H7 (cell line): ENCODE results near the gene FAM222A. TPM values are rescaled to one million over a fixed set of nuclear protein-coding genes. Genes with fewer than 3 reads are reported as not detected.

Source experiments
- DNase-seq: peaks from one replicate; pipeline ENCODE4 v3.0.0; 2012
- H3K27me3 ChIP-seq: 2 replicates; pipeline ENCODE4 v1.6.0; 2011; ENCODE audit warnings: mild to moderate bottlenecking, low read length; ENCODE audit not compliant: control insufficient read depth, insufficient read depth
- H3K36me3 ChIP-seq: replicated peaks from 2 replicates; pipeline ENCODE4 v1.5.1; 2011; ENCODE audit warnings: low read length; ENCODE audit not compliant: control insufficient read depth, insufficient read depth
- H3K4me3 ChIP-seq: 2 replicates; pipeline ENCODE4 v1.5.1; 2011; ENCODE audit warnings: low read depth, mild to moderate bottlenecking, control low read depth, low read length, moderate library complexity; ENCODE audit not compliant: insufficient read depth
- total RNA-seq: library from RNA; depleted of rRNA; stranded (reverse); fragments of >200 nt; shearing (Covaris generic); gene quantifications from 2 replicates; pipeline ENCODE4 v1.2.3, GENCODE V29; 2014

FAM222A gene
- total RNA-seq, 1 experiment from 2014 or later, result 3.7 TPM

DNA sequence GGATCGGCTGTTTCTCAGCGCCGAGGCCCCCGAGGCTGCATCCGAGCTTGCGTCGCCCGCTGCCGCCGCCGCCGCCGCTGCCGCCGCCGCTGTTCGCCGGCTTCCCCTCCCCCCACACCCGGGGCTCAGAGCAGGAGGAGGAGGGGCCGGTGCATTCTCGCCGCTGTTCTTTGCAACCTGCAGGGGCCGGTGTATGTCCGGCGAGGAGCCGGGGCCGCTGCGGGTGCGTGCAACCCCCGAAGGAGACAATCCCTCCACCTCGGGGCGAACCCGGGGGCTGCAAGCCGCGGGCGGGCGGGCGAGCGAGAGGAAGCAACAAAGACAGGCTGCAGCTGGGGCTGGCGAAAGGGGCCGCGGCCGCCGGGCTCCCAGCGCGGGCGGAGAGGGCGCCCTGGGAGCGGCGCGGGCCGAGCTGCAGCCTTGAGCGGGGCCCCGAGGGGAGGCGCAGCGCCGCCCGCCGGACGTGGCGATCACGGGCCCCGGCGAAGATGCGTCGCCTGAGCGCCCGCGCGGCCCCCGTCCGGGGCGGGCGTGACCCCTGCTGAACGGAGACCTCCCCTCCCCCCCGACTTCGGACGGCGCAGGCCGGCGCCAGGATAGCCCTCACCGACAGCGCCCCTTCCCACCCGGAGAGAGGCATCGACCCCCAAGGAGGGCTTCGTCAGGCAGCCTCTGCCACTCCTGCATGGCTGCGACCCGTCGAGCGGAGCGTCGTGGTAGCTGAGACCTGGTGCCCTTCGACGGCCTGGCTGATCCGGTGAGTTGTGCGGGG lies 702 bp downstream of the FAM222A start:
- DNase-seq, result peak; percentile 95
- Histone ChIP-seq H3K4me3 (peak overlapping the region; percentile 50), H3K27me3 (peaks cover 36% of the 10 kb centered on the region), H3K36me3 (no peaks in the 10 kb centered on the region)

DNA sequence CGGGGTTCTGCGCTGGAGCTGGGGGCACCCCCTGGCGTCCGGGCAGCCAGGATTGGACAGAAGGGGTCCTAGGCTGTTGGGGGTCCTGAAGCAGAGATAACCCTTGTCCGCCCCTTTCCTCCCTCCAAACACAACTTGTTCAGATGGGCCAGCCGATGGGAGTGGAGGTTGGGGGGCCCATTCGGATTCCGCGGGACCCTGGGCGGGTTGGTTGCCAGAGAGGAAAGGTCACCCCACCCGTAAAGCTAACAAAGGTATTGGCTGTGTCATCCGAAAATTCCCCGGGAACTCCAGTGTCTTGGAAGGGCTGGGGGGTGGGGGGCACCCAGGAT lies 1.3 kb downstream of the FAM222A start:
- Histone ChIP-seq H3K27me3 (peaks cover 36% of the 10 kb centered on the region), H3K36me3 (no peaks in the 10 kb centered on the region), H3K4me3 (peak overlapping the region; percentile 50)
- no peak for DNase-seq

DNA sequence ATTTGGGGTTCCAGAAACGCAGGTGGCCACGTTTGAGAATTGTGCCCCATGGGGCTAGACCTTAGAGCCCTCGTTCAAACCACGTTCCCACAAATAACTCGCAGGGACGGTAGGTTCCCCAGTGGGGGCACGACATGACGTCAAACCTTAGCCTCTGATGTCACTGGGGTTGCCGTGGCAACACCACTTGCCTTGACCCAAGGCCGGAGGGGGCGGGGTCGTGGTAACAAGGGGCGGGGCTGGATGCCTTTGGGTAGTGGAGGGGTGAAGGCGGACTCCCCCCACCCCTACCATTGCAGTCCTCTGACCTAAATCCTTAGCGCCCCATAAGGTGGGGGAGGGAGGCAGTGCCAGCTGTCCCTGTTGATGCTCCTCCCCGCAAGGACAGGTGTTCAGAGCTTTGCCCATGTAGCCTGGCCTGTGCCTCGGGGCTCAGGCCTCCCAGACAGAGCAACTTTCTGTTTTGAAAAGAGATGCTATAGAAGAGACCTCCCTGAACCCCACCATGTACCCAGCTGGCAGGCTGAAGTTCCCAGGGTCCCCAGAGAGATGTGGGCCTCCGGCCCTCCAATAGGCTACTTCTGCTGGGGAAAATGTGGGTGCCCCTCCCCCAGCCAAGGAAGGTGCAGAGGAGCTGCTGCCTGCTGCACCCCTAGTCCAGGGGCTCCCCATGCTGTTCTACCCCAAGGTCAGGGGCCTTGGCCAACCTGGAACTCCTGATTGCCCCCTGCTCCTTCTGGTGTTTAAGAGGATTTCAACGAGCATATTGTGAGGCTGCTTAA lies 1.9 kb downstream of the FAM222A start:
- Histone ChIP-seq H3K4me3 (no peak overlapping the region), H3K27me3 (peaks cover 36% of the 10 kb centered on the region), H3K36me3 (no peaks in the 10 kb centered on the region)
- peak; percentile 82 for DNase-seq

DNA sequence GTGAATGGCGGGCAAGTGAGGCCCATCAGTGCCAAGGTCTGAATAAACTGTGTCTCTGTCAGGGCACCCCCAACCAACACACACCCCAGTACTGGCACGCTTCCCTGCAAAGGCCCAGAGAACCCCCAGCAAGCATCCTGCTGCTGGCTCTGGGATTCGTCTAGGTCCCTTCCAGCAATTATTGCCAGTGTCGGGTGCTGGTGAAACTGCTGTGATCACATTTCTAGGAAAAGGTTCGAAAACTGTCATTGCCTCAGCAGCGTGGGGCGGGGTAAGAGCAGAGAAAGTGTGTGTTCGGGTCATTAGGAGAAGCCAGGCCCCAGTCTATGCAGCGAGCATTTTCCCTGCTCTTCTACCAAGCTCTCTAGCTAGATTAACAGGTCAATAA lies 2.5 kb downstream of the FAM222A start:
- no peak overlapping the region for H3K4me3 ChIP-seq
- H3K27me3 ChIP-seq, result peaks cover 36% of the 10 kb centered on the region
- DNase-seq, result no peak
- H3K36me3 ChIP-seq, result no peaks in the 10 kb centered on the region

DNA sequence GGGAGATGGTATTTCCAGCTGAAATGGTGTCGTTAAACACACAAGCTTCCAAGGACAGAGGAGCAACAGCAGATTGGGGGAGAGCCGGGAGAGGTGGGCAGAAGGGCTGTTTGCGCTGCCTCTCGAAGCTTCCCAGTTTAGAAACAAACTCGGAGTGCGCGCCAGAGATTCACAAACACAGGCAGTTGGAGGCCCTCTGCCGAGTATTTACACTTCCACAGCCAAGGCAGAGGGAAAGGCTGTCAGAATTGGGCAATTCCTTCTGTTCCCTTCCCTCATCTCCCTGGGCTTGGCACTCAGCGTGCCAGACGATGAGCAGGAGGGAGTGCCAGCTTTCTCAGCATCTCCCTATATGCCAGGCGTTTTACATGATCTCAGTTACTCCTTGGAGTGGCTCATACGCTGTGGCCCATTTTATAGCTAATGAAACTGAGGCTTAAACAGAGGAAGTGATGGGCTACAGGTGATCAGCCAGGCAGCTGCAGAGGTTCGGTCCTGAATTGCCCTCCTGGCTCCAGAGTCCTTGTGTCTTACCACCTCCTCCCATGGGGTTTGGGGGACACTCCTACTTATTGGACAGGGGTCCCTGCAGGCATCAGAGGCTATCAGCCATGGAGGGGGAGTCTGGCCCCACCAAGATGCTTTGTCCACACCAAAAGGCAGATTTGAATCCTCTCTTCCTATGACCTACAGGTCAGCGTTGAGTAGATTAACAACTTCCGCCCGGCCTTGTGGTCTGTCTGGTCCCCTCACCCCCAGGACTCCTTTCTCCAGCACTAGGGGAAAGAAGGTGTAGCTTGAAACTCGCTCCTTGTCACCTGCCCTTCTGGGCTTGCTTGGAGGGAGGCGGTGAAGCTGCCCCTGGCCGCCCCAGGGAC lies 3.1 kb downstream of the FAM222A start:
- Histone ChIP-seq H3K36me3 (no peaks in the 10 kb centered on the region), H3K4me3 (no peak overlapping the region), H3K27me3 (peaks cover 33% of the 10 kb centered on the region)
- no peak for DNase-seq

DNA sequence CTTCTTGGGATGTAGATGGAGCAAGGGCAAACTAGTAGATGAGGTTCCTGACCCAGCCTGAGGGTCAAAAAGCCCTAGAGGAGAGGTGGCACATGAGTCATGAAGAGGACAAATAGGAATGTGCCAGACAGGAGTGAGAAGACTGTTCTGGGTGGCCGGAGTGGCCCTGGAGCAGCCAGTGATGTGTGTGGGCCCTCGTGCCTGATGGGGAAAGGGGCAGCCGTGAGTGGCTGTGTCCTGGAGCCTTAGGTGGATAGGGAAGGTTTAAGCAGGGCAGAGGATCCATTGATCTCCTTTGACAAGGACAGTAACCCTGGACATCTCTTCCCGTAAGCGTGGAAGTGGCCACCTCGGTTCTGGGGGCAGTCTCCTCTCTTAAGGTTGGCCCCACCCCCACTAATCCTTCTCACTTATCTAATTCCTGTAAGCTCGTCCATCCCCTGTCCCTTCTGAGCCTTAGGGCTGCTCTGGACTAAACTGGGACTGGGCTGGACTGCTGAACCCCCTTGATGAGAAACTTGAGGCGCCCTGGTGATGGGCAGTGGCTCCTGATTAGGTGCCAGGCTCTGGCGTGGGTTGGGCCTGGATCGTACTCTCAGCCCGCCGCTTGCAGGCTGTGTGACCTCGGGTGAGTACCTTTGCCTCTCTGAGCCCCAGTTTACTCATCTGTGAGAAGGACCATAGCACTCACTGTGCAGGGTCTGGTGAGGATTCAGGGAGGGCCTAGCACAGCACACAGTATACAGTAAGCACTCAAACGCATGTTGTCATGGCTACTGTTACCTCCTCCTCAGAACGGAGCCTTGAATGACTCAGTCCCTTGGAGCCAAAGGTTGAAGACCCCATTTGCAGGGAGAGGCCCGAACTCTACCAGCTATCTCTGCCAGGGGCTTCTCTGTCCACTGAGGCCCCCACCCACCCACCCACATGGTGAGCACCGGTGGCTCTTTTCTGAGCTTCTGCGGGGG lies 4.0 kb downstream of the FAM222A start:
- Histone ChIP-seq H3K27me3 (peaks cover 27% of the 10 kb centered on the region), H3K4me3 (no peak overlapping the region), H3K36me3 (no peaks in the 10 kb centered on the region)
- DNase-seq, result no peak

DNA sequence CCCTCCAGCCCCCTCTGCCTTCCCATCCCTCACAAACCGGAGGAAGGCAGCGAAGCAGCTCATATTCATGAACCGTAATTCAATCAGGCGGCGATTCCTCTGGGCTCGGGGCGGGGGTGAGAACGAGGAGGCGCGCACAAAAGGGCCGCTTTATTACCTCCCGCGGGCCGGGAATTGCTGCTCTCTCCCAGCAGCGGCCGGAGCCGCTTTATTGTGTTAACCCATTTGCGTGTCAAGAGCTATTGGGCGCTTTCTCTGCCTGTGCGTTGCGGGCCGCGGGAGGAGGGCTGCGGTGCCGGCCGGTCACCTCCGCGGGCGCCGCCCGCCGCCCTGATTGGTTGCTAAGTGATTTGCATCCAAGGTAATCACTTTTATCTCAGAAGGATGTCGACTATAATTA lies 4.8 kb downstream of the FAM222A start:
- Histone ChIP-seq H3K27me3 (peaks cover 24% of the 10 kb centered on the region), H3K4me3 (peak overlapping the region; percentile 19; the same call in 1 of the 2 replicates), H3K36me3 (no peaks in the 10 kb centered on the region)
- peak; percentile 87 for DNase-seq

DNA sequence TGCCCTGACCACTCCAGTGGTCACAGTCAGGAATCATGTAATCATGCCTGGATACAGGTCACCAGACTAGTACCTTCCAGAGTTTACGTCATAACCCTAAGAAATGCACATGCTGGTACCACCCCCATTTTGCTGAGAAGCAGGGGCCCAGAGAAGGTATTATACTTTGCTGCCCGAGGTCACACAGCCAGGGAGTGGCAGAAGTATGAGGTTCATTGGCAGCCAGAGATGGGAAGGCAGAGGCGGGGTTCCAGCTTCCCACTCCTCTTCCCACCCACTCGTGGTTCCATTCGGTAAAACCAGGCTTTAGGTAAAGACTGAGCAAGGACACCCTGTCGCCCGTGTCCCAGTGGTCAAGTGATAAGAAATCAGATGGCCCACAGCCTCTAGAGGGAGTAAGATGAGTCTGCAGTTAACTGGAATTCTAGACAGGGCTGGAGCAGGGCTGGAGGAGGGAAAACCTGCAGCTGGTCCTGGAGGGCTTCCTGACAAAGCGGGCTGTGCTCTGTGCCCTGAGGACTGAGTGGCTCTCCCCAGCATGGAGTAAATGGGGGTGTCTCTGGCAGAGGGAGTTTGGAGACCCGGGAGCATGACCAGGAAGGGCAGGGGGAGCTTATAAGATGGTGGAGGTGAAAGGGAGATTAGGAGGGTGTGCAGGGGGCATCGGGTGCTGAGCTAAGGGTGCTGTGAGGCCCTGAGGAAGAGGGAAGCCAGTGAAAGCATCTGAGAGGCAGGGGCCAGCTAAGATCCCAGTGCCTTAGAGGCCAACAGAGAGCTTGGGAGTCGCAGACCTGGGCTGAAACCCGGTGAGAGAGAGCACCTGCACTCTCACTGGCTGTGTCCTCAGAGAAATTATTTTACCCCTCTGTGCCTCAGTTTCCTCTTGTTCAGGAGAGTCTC lies 5.7 kb downstream of the FAM222A start:
- no peaks in the 10 kb centered on the region for H3K36me3 ChIP-seq
- H3K27me3 ChIP-seq, result peaks cover 24% of the 10 kb centered on the region
- DNase-seq, result peak; percentile 83
- H3K4me3 ChIP-seq, result no peak overlapping the region

DNA sequence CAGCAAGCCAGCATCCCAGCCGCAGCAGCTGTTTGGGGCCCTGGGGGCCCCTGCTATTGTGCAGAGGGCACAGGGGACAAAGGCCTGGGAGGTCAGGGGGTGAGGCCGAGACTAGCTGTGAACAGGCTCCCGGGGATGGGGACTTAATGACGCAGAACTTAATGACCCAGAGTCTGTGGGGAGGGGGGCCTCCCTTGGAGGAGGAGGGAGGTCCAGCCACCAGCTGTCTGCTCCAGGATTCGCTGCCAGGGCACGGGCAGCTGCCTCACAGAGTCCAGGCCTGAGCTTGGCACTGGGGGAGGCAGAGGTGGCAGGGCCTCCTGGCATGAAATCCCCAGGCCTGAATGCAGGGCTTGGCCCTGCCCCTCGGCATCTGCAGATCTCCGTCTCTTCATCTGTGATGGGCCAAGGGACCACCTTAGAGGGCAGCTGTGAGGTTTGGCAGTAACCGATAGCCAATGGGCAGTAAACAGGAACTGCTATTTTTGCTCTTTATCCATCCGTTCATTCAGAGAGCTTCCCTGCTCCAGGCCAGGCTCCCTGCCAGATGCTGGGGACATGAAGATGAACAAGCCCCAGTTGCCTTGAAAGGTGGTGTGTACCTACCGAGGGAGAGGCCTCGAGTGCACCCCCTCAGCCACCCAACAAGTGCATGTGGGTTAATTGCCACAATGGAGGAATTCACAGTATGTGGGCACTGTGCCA lies 6.7 kb downstream of the FAM222A start:
- peaks cover 15% of the 10 kb centered on the region for H3K27me3 ChIP-seq
- H3K36me3 ChIP-seq, result no peaks in the 10 kb centered on the region
- H3K4me3 ChIP-seq, result no peak overlapping the region
- DNase-seq, result no peak

DNA sequence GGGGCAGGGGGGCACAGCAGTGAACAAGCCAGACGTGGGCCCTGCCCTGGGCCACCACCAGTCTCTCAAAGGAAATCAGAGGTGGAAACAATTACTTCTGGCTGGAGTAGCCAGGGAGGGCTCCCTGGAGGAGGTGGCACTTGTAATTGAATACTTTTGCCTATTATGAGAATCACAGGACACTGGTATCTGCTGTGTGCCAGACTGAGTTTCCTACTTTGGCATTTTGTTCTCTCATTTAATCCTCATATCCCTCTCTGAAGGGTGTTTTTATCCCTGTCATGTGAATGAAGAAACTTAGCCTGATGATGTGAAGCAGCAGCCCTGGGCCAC lies 7.2 kb downstream of the FAM222A start:
- Histone ChIP-seq H3K4me3 (no peak overlapping the region), H3K36me3 (no peaks in the 10 kb centered on the region), H3K27me3 (peaks cover 15% of the 10 kb centered on the region)
- DNase-seq, result no peak

DNA sequence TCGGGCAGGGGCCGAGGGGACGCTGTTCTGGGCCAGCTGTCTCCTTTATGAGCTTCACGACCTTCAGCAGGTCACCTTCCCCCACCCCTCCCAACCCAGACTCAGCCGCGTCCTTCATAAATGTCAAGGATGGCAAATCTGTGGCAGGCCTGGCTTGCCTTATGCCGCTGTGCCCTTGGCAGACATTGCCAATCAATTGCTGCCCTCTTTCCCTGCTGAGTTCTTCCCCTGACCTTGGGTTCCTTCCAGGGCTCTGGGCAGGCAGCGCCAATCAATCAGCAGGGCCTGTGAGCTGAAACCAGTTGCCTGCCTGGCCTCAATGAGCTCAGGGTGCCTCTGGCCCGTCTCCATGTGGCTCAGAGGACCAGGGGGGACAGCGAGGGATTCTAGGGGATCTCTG lies 7.7 kb downstream of the FAM222A start:
- Histone ChIP-seq H3K36me3 (no peaks in the 10 kb centered on the region), H3K27me3 (peaks cover 15% of the 10 kb centered on the region), H3K4me3 (no peak overlapping the region)
- DNase-seq, result no peak

DNA sequence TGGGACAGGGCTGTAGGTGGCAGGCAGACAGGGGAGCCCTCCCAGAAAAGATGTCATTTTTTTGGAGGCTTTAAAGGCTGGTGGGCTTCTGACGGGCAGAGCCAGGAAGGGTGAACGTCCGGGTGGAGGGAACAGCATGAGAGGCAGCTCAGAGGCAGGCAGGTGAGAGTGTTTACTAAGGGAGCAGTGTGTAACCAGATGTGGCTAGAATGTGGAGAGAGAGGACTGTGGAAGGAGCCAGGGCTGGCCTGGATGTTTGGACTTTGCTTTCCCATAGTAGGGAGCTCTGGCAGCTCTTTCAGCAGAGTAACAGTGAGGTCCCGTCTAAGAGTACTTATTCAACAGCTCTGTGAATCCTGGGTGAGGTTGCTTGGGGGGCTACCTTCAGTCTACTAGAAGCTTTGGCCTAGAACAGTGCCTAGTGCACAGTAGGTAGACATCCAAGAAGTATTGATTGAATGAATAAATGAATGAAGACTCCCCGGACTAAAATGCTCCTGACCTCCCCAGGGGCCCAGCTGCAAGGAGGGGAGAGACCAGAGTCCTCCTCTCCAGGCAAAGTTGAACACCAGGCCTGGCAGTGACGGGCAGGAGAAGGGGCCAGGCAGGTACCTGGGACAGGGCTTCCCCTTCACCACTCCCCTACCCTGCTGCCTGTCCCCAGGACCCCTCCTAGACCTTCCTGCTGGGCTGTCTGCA lies 8.5 kb downstream of the FAM222A start:
- Histone ChIP-seq H3K4me3 (no peak overlapping the region), H3K36me3 (no peaks in the 10 kb centered on the region), H3K27me3 (peaks cover 8% of the 10 kb centered on the region)
- no peak for DNase-seq
